KOPT-K1 (cell line): ENCODE results near the gene GP1BB.

ENCODE experiments used
- H3K27ac ChIP-seq: fragments of 200-600 bp; sonication (generic); 2 replicates; pipeline ENCODE4 v1.5.1; 2016; ENCODE audit warnings: antibody characterized with exemption, mild to moderate bottlenecking, low read depth, low read length; ENCODE audit not compliant: poor library complexity, severe bottlenecking
- H3K36me3 ChIP-seq: fragments of 200-600 bp; sonication (generic); 2 replicates; pipeline ENCODE4 v1.5.1; 2017; ENCODE audit warnings: antibody characterized with exemption, mild to moderate bottlenecking, low read length, moderate library complexity; ENCODE audit not compliant: insufficient read depth
- H3K9me3 ChIP-seq: fragments of 200-600 bp; sonication (generic); 2 replicates; pipeline ENCODE4 v1.5.1; 2017; ENCODE audit warnings: antibody characterized with exemption, low read length, mild to moderate bottlenecking; ENCODE audit not compliant: insufficient read depth, poor library complexity, severe bottlenecking

GP1BB gene

GRCh38 chr22:19757985-19758895 is 34.9 kb downstream of the GP1BB start:
- Histone ChIP-seq H3K9me3 (no peaks in the 10 kb centered on the region), H3K36me3 (no peaks in the 10 kb centered on the region), H3K27ac (no peak overlapping the region)

GRCh38 chr22:19758896-19759426 is 35.6 kb downstream of the GP1BB start:
- H3K36me3 ChIP-seq = no peaks in the 10 kb centered on the region
- no peaks in the 10 kb centered on the region for H3K9me3 ChIP-seq
- no peak overlapping the region for H3K27ac ChIP-seq

GRCh38 chr22:19759427-19760057 is 36.2 kb downstream of the GP1BB start:
- Histone ChIP-seq H3K27ac (no peak overlapping the region), H3K36me3 (no peaks in the 10 kb centered on the region)

GRCh38 chr22:19760058-19760950 is 37.0 kb downstream of the GP1BB start, which contains the start of gene TBX1:
TBX1 (plus strand) TSS chr22:19760778; CDS start chr22:19760844, 66 bp downstream.
- Histone ChIP-seq H3K9me3 (no peaks in the 10 kb centered on the region), H3K36me3 (no peaks in the 10 kb centered on the region), H3K27ac (no peak within 1 kb of the TSS)

More at GRCh38 chr22:19759427-19760057, 36.2 kb downstream of the GP1BB start:
- H3K9me3 ChIP-seq = no peaks in the 10 kb centered on the region

GRCh38 chr22:19760951-19761724 is 37.8 kb downstream of the GP1BB start:
- no peak overlapping the region for H3K27ac ChIP-seq
- H3K36me3 ChIP-seq = no peaks in the 10 kb centered on the region
- H3K9me3 ChIP-seq = no peaks in the 10 kb centered on the region

GRCh38 chr22:19761725-19762567 is 38.6 kb downstream of the GP1BB start:
- Histone ChIP-seq H3K27ac (no peak overlapping the region), H3K9me3 (no peaks in the 10 kb centered on the region), H3K36me3 (no peaks in the 10 kb centered on the region)

- Histone ChIP-seq H3K9me3 (no peaks in the 10 kb centered on the region), H3K27ac (no peak overlapping the region)
Observed at GRCh38 chr22:19762568-19763457, 39.5 kb downstream of the GP1BB start.

GRCh38 chr22:19763458-19764298 is 40.3 kb downstream of the GP1BB start:
- H3K27ac ChIP-seq = no peak overlapping the region

More at GRCh38 chr22:19762568-19763457, 39.5 kb downstream of the GP1BB start:
- H3K36me3 ChIP-seq = no peaks in the 10 kb centered on the region

GRCh38 chr22:19764299-19764593 is 40.9 kb downstream of the GP1BB start:
- no peaks in the 10 kb centered on the region for H3K36me3 ChIP-seq
- no peak overlapping the region for H3K27ac ChIP-seq
- H3K9me3 ChIP-seq = no peaks in the 10 kb centered on the region

More at GRCh38 chr22:19763458-19764298, 40.3 kb downstream of the GP1BB start:
- Histone ChIP-seq H3K36me3 (no peaks in the 10 kb centered on the region), H3K9me3 (no peaks in the 10 kb centered on the region)

- H3K9me3 ChIP-seq = no peaks in the 10 kb centered on the region
- H3K27ac ChIP-seq = no peak overlapping the region
- H3K36me3 ChIP-seq = no peaks in the 10 kb centered on the region
Observed at GRCh38 chr22:19764636-19765476, 41.5 kb downstream of the GP1BB start.

- no peaks in the 10 kb centered on the region for H3K36me3 ChIP-seq
- no peak overlapping the region for H3K27ac ChIP-seq
- no peaks in the 10 kb centered on the region for H3K9me3 ChIP-seq
Observed at GRCh38 chr22:19765477-19766239, 42.3 kb downstream of the GP1BB start.
